Measurements from ENCODE around the gene ZDHHC1.
"Not testable (repeated sequence)": the region's sequence is repeated elsewhere in the genome, so short reads cannot be mapped to it uniquely, and the experiment has no call there.

Gene ZDHHC1

GRCh38 chr16:67430504-67430976 lies 14.3 kb upstream of the ZDHHC1 start:
- no peak for DNase-seq

GRCh38 chr16:67429799-67430503 lies 13.7 kb upstream of the ZDHHC1 start:
- no peak for DNase-seq

- DNase-seq = no peak
Measured at GRCh38 chr16:67429053-67429798, 12.9 kb upstream of the ZDHHC1 start.

GRCh38 chr16:67428146-67428731 lies 12.0 kb upstream of the ZDHHC1 start:
- peak in 2 of 4 experiments; percentile 26 to 36 for DNase-seq

GRCh38 chr16:67426950-67427349 lies 10.7 kb upstream of the ZDHHC1 start:
- no peak for DNase-seq

- DNase-seq = no peak
Measured at GRCh38 chr16:67426022-67426421, 9.7 kb upstream of the ZDHHC1 start.

- DNase-seq = no peak
Measured at GRCh38 chr16:67425580-67425979, 9.3 kb upstream of the ZDHHC1 start.

GRCh38 chr16:67425061-67425460 lies 8.8 kb upstream of the ZDHHC1 start:
- DNase-seq = no peak

GRCh38 chr16:67424261-67424615 lies 8.0 kb upstream of the ZDHHC1 start:
- no peak for DNase-seq

- DNase-seq = no peak
Measured at GRCh38 chr16:67423611-67424260, 7.5 kb upstream of the ZDHHC1 start.

GRCh38 chr16:67423015-67423414 lies 6.7 kb upstream of the ZDHHC1 start:
- DNase-seq = no peak

- no peak for DNase-seq
Measured at GRCh38 chr16:67421030-67421429, 4.8 kb upstream of the ZDHHC1 start.

- DNase-seq = no peak
Measured at GRCh38 chr16:67419931-67420330, 3.7 kb upstream of the ZDHHC1 start.

- no peak for DNase-seq
Measured at GRCh38 chr16:67419502-67419901, 3.2 kb upstream of the ZDHHC1 start.

- DNase-seq = no peak
Measured at GRCh38 chr16:67417333-67418061, 1.2 kb upstream of the ZDHHC1 start.

GRCh38 chr16:67415421-67415820 lies 856 bp downstream of the ZDHHC1 start:
- not testable (repeated sequence) for DNase-seq

- no peak for DNase-seq
Measured at GRCh38 chr16:67413978-67414911, 2.0 kb downstream of the ZDHHC1 start.

GRCh38 chr16:67412294-67412693 lies 4.0 kb downstream of the ZDHHC1 start:
- DNase-seq = no peak

GRCh38 chr16:67411339-67411738 lies 4.9 kb downstream of the ZDHHC1 start:
- DNase-seq = no peak

GRCh38 chr16:67409631-67410030 lies 6.6 kb downstream of the ZDHHC1 start:
- no peak for DNase-seq

- DNase-seq = no peak
Measured at GRCh38 chr16:67407788-67408452, 8.4 kb downstream of the ZDHHC1 start.

Measured in activated CD4-positive, CD25-positive, alpha-beta regulatory T cell (primary cell).